HEK293T (cell line): ENCODE data around the gene SEC14L1.

ENCODE experiments used
- ARNT ChIP-seq: fragments of 450-650 bp; IDR thresholded peaks from 2 replicates; pipeline ENCODE4 v1.6.1; 2017; ENCODE audit warnings: mild to moderate bottlenecking
- BHLHE40 ChIP-seq: fragments of 450-650 bp; IDR thresholded peaks from 2 replicates; pipeline ENCODE4 v1.6.1; 2016; ENCODE audit warnings: mild to moderate bottlenecking, moderate library complexity, borderline replicate concordance
- FOXK2 ChIP-seq: fragments of 450-650 bp; IDR thresholded peaks from 2 replicates; pipeline ENCODE4 v1.6.1; 2016; ENCODE audit warnings: mild to moderate bottlenecking
- FOXM1 ChIP-seq: fragments of 450-650 bp; IDR thresholded peaks from 2 replicates; pipeline ENCODE4 v1.6.1; 2017; ENCODE audit warnings: mild to moderate bottlenecking, borderline replicate concordance
- SUZ12 ChIP-seq: fragments of 450-650 bp; IDR thresholded peaks from 2 replicates; pipeline ENCODE4 v1.6.1; 2016; ENCODE audit warnings: mild to moderate bottlenecking
- TARDBP ChIP-seq: fragments of 450-650 bp; IDR thresholded peaks from 2 replicates; pipeline ENCODE4 v1.6.1; 2016
- ZNF384 ChIP-seq: fragments of 450-650 bp; IDR thresholded peaks from 2 replicates; pipeline ENCODE4 v1.6.1; 2016

- no peak for TF ChIP-seq FOXM1
- no peak for TF ChIP-seq TARDBP
- TF ChIP-seq ARNT, result no peak
- no peak for TF ChIP-seq SUZ12
- TF ChIP-seq BHLHE40, result no peak
- no peak for TF ChIP-seq FOXK2
- TF ChIP-seq ZNF384, result no peak
Measured at GRCh38 chr17:77097631-77098180, 43.1 kb upstream of the SEC14L1 start.
